GM13976 (cell line): ENCODE data around the gene SOHLH1.

Experiments
- DNase-seq: peaks from one replicate; pipeline ENCODE4 v3.0.0; 2012; ENCODE audit warnings: low spot score
- CTCF ChIP-seq: IDR thresholded peaks from 2 replicates; pipeline ENCODE4 v1.5.1; 2012; ENCODE audit warnings: borderline replicate concordance, mild to moderate bottlenecking; ENCODE audit not compliant: insufficient read depth; ENCODE audit errors: extremely low read depth, missing control alignments, control extremely low read depth
- in situ Hi-C: fragments of 300-500 bp; cut with MboI; formaldehyde crosslinking; loops from one replicate; pipeline ENCODE4 v1.12.0; 2022; ENCODE audit warnings: low sequenced_read_pairs, mixed read lengths, inconsistent platforms; ENCODE audit not compliant: unreplicated experiment

SOHLH1 gene

DNA sequence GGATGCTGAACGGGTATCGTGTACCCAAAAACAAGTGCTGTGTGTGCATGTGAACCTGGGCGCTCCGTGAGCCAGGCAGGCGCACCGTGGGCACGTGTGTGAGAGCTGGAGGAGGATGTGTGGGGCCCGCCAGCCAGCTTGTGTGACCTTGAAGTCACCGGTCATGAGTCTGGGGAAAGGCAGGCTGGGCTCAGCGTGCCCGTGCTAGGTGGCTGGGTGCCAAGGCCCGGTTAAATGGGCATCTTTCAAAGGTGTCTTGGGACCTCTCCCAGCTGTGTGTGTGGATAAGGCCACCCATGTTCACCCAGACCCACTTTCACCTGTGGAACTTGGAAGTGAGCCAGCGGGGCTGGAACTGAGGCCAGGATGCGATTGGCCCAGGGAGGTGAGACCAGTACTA, 6.1 kb upstream of the SOHLH1 start:
- in situ Hi-C loops: no loop called here
- DNase-seq: no peak
- no peak for TF ChIP-seq CTCF

DNA sequence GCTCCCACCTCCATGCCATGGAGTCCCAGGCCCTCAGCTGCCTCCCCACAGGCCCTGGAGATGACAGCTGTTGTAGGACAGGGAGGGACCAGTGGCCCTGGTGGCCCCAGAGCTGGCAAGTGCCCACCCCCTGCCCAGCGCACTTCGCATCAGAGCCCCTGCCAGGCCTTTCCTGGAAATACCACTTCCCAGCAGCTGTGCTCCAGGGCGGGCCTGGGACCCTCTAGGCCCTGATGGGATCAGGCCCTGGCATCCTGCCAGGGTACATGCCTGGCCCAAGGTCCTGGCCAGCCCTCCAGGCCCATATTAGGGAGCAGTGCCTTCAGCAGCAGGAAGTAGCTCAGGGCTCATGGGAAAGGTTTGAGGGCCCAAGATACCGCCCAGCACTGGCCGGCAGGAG, 5.2 kb upstream of the SOHLH1 start:
- DNase-seq: no peak
- in situ Hi-C loops: no loop called here
- no peak for TF ChIP-seq CTCF

DNA sequence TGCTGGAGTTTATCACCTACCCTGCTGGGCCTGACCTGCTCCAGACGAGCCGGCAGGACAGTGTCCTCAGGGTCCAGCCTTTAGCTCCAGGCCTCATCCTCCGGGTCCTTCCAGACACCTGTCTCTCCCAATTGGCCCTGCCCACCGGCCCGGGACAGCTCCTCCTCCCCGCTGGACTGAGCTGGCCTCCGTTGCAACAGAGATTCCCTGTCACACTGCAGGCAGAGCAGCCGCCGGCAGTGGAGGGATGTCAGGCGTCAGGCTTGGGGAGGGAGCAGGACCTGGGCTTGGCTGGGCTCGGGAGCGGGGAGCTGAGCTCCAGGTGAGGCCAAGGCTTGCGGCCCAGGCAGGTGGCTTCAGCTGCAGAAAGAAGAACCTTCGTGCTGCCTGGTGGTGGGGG, 4.4 kb upstream of the SOHLH1 start:
- in situ Hi-C loops: no loop called here

GRCh38 chr9:135701959-135702721, 2.9 kb upstream of the SOHLH1 start, which contains the start of gene KCNT1:
Gene KCNT1, plus strand, starts transcription at chr9:135702185. Its CDS starts 74 bp downstream, at chr9:135702259.
- peak; percentile 92 for TF ChIP-seq CTCF
- peak; percentile 95 for DNase-seq
- in situ Hi-C loops: no loop called here

More for the DNA sequence above, 4.4 kb upstream of the SOHLH1 start:
- TF ChIP-seq CTCF: no peak
- DNase-seq: no peak

DNA sequence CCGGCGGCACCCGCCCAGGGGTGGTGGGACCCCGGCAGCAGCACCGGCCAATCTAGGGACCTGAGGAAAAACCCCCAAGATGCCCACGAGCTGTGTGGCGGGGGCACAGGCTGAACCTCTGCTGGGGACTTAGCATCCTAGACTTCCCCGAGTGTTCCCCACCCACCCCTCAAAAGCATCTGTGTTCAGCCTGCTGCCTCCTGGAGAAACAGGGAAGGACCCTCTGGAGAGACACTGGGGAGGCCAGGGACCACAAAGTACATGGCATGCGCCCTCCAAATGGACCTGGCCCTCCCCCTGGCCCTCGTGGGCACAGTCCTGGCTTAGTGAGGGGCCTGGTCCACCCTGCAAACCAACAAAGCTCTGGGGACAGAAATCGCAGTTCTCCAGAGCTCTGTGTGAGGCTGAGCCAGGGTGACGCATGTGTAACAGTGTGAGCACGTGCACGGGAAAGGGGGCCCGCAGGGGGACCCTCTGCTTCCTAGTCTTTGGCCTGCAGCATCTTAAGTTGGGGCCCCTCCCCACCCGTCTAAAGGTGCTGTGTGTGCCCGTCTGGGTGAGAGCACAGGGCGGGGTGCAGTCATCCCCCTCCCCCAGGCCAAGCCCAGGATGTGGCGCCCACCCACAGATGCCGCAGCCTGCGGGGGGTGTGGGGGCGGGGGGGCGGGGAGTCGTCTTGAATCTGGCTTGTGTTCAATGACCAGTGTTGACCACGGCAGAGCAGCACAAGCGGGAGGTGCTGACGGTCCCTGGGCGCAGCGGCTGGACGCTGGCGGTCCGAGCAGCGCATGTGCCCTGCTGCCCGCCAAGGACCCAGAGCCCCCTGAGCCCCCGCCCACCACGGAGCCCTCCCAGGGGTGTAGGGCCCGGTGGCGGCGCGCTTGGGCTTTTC, 2.0 kb upstream of the SOHLH1 start:
- in situ Hi-C loops: no loop called here
- DNase-seq: peak; percentile 64
- no peak for TF ChIP-seq CTCF

DNA sequence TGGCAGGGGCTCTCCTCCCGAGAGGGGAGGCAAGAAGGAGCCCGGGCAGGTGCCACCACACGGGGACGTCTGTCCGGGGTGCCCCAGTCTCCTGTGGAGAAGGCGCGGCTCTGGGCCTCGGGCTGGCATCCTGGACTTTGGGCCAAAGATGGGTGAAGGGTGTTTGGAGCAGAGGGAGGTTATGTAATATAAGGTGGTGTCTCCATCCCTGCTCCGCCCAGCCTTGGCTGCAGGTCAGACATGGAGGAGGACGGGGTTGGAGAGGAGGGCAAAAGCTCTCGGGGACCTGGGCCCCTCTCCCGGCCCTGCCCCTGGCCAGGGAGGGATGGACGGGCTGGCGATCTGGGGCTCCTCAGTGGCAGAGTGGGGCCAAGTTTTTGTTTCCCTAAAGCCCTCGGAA, 1.2 kb upstream of the SOHLH1 start:
- in situ Hi-C loops: no loop called here
- DNase-seq: no peak
- TF ChIP-seq CTCF: no peak
